Fibroblast of mammary gland (primary cell): ENCODE results near the gene THYN1.

Source experiments
- DNase-seq: peaks from one replicate; pipeline ENCODE4 v3.0.0-alpha.2; 2010; ENCODE audit warnings: low read depth
- H3K4me3 ChIP-seq: 2 replicates; pipeline ENCODE4 v1.5.1; 2011; ENCODE audit warnings: low read depth, mild to moderate bottlenecking, low read length, moderate library complexity; ENCODE audit not compliant: control insufficient read depth
- TF ChIP-seq, protein P1 (sequence below): conservative IDR thresholded peaks from 2 replicates; pipeline ENCODE4 v1.5.1; 2011; ENCODE audit warnings: low read depth, low read length, inconsistent platforms; ENCODE audit not compliant: control insufficient read depth, insufficient read depth

THYN1 gene

GRCh38 chr11:134237557-134237922 lies 15.6 kb downstream of the THYN1 start:
- DNase-seq, result no peak
- no peak overlapping the region for H3K4me3 ChIP-seq
- TF ChIP-seq, protein P1, sequence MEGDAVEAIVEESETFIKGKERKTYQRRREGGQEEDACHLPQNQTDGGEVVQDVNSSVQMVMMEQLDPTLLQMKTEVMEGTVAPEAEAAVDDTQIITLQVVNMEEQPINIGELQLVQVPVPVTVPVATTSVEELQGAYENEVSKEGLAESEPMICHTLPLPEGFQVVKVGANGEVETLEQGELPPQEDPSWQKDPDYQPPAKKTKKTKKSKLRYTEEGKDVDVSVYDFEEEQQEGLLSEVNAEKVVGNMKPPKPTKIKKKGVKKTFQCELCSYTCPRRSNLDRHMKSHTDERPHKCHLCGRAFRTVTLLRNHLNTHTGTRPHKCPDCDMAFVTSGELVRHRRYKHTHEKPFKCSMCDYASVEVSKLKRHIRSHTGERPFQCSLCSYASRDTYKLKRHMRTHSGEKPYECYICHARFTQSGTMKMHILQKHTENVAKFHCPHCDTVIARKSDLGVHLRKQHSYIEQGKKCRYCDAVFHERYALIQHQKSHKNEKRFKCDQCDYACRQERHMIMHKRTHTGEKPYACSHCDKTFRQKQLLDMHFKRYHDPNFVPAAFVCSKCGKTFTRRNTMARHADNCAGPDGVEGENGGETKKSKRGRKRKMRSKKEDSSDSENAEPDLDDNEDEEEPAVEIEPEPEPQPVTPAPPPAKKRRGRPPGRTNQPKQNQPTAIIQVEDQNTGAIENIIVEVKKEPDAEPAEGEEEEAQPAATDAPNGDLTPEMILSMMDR, result no peak

GRCh38 chr11:134236834-134237556 lies 16.2 kb downstream of the THYN1 start:
- TF ChIP-seq, protein P1, result no peak
- no peak overlapping the region for H3K4me3 ChIP-seq
- DNase-seq, result no peak

GRCh38 chr11:134235399-134235798 lies 17.8 kb downstream of the THYN1 start:
- DNase-seq, result no peak
- H3K4me3 ChIP-seq, result no peak overlapping the region
- TF ChIP-seq, protein P1, result no peak

- DNase-seq, result no peak
- TF ChIP-seq, protein P1, result no peak
These were observed 19.4 kb downstream of the THYN1 start for GRCh38 chr11:134233729-134234179.

GRCh38 chr11:134231958-134232659 lies 21.0 kb downstream of the THYN1 start:
- TF ChIP-seq, protein P1, result no peak
- DNase-seq, result no peak
- no peak overlapping the region for H3K4me3 ChIP-seq

More at GRCh38 chr11:134233729-134234179, 19.4 kb downstream of the THYN1 start:
- H3K4me3 ChIP-seq, result no peak overlapping the region

DNA sequence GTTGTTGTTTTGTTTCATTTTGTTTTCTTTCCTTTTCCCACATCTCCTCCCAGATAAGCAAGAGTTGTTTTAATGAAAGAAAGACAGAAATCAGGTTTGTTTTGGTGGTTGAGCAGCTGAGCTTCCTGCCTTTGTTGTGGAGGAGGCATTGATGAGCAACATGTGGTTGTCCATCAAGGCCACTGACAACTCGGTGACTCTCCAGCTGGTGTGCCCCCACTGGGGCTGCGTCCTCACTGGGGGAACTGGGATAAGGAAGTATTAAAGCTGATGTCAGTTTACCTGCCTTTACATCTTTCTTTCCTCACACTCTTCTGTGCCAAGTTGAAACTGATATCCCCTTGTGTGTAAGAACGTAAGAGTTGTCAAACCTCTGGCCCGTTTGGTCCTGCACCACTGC lies 22.8 kb downstream of the THYN1 start:
- no peak for DNase-seq
- TF ChIP-seq, protein P1, result no peak
- no peak overlapping the region for H3K4me3 ChIP-seq
